HG03442 (cell line): ENCODE measurements around the gene KCNQ2.
"Not testable (repeated sequence)": the region's sequence is repeated elsewhere in the genome, so short reads cannot be mapped to it uniquely, and the experiment has no call there.

Source experiments
- ATAC-seq: cut with Tn5 transposase; IDR thresholded peaks from one replicate; pipeline ENCODE4 v1.9.1; 2021; ENCODE audit warnings: mild to moderate bottlenecking, moderate library complexity; ENCODE audit not compliant: unreplicated experiment

Gene KCNQ2

DNA sequence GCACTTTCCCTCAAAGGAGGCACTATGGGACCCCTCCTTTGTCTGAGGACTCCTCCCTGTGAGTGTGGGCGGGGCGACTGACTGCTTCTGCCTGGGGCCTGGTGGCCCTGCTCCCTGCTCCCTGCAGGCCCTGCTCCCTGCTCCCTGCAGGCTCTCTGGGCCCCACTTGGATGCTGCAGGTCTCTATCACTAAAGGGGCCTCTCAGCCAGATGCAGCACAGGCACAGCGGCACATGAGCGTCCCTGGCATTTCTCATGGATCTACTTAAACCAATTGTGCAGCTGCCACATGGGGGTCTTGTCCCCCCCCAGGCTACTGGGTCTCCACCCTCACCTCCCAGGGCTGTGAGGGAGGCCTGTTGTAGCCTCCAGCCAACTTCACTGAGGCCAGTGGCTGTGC is 18.6 kb upstream of the KCNQ2 start:
- no peak for ATAC-seq

DNA sequence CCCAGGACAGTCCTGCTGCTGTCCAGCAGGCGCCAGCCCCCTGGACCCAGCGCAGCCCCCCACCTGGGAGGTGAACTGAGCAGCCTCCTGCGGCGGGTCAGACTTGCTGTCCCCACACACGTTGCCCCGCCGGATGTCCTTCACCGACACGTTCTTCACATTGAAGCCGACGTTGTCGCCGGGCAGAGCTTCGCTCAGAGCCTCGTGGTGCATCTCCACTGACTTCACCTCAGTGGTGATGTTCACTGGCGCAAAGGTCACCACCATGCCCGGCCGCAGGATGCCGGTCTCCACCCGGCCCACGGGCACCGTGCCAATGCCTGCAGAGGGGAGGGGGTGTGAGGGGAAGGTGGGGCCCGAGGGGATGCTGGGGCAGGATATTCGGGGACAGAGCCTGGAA is 18.0 kb upstream of the KCNQ2 start:
- no peak for ATAC-seq

DNA sequence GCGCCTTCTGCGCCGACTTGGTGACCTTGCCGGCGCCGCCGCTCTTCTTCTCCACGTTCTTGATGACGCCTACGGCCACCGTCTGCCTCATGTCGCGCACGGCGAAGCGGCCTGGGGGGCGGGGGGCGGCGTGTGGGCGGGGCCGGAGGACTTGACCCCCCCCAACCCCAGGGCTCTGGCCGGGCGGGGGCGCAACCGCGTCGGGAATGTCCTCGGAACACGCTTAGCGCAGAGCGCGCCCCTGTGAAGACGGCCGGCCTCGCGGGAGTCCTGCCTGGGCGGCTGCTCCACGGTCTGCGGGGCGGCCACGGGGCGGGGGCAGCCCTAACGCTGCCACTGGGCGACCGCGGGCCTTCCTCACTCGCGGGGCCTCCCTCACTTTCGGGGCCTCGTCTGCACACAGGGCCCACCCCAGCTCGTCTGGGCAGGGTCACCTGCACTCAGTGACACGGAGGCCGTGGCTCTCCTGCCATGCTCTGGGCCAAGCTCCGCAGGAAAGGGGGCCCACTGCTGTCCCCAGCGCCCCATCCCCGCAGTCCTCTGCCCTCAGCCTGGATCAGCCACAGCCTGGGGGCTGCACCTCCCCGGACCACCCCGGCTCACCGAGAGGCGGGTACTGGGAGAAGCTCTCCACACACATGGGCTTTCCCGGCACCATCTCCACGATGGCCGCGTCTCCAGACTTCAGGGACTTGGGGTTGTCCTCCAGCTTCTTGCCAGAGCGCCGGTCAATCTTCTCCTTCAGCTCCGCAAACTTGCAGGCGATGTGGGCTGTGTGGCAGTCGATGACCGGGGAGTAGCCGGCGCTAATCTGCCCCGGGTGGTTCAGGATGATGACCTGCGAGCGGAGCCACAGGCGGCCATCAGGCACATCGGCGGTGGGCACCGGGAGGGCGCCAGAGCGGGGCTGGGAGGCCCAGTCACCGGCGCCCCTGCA is 16.1 kb upstream of the KCNQ2 start:
- no peak for ATAC-seq

DNA sequence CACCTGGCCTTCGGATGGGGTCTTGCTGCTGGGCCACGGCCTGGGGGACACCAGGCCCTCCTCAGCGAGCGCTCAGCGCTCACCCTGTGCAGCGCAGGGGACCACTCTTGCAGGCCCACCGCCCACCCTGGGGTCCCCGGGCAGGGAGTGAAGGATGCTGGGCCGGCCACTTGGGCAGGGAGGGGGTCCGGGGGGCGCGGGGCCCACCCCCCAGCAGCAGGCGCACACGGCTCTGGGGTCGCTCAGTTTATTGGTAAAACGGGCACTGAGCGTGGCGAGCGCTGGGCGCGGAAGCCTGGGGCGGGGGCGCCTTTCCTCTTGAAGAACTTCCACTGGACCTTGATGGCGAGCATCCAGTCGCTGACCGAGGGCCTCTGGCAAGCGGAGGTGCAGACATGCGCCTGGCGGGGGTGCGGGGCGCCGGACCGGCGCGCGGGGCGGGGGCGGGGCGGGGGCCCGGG is 15.4 kb upstream of the KCNQ2 start:
- ATAC-seq = no peak

DNA sequence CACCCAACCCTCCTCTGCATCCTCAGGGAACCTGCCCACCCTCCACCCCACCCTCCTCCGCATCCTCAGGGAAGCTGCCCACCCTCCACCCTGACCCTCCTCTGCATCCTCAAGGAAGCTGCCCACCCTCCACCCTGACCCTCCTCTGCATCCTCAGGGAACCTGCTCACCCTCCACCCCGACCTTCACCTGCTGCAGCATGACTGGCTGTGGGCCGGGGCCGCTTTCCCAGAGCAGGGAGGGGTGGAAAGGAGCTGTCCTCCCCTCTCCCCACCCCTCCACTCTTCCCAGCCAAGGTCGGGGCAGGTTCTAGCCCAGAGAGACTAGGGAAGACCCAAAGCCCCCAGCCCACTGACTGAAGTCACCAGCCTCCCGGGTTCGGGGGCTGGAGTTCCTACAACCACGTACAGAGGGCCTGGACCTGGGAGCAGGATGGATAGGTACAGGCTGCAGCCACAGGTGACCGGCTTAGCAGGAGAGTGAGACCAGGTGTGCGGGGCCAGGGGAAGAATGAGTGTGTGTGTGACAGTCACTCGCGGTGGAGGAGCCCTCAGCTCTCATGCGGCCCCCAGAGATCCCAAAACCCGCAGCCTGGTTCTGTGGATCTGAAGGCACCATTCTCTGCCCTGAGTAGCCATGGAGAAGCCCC is 14.8 kb upstream of the KCNQ2 start:
- no peak for ATAC-seq

DNA sequence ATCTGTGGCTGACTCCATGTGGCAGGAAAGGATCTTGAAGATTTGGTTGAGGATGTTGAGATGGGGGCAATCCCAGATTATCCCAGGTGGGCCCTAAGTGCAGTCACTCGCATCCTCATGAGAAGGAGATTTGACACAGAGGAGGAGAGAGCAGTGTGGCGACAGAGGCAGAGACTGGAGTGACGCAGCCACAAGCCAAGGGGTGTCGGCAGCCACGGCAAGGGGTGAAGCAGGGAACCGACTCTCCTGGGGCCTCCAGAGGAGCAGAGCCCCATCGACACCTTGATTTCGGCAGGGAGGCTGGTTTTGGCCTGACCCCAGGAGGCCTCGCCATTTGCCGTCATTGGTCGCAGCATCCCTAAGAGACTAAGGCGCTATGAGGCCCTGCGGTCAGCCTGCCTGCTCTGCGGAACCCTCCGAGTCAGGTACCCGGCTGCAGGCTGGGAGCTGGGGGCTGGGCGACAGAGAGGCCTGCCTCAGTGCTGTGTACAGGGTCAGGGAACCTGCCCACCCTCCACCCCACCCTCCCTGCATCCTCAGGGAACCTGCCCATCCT is 13.9 kb upstream of the KCNQ2 start:
- ATAC-seq = no peak

DNA sequence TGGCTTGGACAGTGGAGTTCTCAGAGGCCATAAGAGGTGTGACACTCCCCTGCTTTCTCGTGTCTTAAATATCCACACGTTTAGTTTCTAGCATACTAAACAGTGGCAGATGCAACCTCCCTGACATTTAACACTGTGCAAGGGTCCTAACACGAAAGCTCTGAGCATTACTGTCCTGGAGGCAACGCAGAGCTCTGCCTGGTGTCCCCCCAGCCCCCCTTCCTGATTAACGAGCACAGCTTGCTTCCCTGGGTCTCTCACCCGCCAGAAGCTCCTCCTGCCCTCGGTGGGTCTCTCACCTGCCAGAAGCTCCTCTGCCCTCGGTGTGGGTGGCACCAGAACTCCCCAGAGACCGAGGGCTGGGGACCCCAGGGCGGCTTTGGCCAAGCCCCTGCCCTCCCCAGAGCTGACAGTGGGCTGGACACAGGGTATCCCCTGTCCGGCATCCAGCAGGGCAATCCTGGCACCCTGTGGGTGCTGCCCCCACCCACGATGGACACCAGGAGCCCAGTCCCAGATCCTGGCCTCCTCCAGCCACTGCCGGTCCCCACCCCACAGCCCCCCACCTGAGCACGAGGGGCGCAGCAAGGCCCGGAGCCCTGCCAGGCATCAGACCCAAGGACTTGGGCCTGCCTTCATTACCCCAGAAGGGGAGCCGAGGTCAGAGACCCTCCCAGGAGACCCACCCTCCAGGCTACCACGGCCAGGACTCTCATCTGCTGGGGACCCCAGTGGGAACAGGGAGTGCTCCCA is 12.4 kb upstream of the KCNQ2 start:
- ATAC-seq = no peak

DNA sequence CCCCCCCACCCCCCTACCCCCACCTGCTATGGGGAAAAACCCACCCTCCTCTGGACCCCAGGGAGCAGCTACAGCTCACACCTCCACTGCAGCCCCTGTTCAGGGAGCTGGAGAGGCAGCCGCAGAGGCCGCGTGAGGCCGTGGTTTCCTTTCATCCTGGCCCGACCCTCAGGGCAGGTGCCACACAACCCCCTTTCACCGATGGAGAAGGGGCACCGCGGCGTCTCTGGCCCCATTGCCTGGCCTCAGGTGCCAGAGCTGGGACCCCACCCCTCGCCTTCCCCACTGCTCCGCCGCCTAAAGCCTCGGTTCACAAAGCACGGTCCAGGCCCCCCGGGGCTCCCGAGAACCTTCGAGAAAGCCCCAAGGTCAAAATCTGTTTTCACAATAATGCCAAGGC is 11.8 kb upstream of the KCNQ2 start:
- ATAC-seq = no peak

DNA sequence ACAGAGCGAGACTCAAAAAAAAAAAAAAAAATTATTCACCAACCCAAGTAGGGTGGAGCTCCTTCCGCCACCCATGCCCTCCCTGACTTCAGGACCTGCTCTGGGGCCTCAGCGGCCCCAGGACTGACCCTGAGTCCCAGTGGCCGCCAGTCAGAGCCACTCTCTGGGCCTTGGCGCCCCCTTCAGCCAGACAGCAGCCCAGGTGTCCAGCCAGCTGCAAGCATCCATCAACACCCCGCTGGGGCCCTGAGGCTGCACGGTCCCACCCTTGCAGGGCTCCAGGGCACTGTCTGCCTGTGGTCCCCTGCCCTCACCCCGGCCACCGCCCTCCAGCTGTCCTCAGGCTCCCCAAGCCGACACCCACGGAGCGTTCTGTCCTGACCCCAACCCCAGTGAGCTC is 11.4 kb upstream of the KCNQ2 start:
- no peak for ATAC-seq

DNA sequence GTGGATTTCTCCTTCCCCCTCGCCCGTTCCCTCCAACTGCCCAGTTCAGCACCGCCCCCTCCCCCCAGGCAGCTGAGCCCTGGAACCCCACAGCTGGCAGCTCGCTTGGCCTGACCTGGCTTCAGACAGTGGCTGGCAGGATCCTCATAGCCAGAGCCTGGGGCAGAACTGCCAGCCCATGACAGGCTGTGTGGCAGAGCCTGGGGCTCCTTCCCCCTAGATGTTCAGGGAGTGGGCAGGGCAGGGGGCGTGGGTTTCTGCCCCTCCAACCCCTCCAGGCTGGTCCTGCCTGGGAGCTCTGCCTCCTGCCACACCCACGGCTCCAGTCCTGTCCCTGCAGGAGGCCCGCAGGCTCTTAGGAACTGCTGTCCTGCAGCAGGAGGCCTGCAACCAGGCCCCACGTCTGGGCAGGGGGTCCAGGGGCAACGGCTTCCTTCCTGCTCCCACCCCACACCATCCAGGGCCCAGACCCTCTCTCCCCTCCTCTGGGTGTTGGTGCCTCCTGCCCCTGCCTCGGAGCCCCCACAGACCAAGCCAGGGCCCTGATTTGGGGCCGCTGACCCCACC is 9.6 kb upstream of the KCNQ2 start:
- no peak for ATAC-seq

DNA sequence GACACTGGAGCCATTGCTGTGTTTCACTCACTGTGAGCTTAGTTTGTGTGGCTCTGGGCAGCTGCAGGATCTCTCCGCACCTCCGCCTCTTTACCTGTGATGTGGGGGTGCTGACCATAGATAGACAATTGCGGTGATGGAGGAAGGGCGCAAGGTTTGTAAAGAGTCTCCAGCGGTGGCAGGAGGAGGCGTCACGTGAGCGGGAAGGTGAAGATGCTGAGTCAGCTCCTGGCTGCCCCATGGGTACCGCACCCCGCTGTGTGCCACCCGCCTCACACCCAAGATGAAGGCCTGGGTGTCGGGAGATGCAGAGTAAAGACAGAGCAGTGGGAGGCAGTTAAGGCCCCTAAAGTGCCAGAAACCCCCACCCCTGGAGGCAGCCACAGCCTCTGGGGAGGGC is 9.0 kb upstream of the KCNQ2 start:
- no peak for ATAC-seq

DNA sequence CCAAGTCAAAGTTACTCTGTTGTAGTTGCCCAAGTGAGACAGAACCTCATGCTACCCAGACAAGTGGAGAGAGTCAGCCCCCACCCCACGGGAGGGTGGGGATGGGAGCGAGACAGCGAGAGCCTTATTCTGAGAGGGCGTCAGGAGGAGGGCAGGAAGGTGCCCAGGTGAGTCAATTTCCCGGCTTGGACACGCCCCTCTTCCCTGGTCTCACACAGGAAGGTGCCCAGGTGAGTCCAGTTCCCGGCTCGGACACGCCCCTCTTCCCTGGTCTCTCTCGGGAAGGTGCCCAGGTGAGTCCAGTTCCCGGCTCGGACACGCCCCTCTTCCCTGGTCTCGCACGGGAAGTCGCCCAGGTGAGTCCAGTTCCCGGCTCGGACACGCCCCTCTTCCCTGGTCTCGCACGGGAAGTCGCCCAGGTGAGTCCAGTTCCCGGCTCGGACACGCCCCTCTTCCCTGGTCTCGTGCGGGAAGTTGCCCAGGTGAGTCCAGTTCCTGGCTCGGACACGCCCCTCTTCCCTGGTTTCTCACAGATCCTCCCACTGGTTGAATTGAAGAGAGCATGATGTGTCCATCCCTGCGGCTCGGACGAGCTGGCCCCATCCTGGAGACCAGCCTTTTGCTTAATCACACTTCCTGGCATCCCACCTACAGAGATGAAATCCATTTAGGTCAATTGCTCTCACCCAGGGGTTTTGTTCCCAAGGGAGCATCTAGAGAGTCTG is 7.4 kb upstream of the KCNQ2 start:
- not testable (repeated sequence) for ATAC-seq

DNA sequence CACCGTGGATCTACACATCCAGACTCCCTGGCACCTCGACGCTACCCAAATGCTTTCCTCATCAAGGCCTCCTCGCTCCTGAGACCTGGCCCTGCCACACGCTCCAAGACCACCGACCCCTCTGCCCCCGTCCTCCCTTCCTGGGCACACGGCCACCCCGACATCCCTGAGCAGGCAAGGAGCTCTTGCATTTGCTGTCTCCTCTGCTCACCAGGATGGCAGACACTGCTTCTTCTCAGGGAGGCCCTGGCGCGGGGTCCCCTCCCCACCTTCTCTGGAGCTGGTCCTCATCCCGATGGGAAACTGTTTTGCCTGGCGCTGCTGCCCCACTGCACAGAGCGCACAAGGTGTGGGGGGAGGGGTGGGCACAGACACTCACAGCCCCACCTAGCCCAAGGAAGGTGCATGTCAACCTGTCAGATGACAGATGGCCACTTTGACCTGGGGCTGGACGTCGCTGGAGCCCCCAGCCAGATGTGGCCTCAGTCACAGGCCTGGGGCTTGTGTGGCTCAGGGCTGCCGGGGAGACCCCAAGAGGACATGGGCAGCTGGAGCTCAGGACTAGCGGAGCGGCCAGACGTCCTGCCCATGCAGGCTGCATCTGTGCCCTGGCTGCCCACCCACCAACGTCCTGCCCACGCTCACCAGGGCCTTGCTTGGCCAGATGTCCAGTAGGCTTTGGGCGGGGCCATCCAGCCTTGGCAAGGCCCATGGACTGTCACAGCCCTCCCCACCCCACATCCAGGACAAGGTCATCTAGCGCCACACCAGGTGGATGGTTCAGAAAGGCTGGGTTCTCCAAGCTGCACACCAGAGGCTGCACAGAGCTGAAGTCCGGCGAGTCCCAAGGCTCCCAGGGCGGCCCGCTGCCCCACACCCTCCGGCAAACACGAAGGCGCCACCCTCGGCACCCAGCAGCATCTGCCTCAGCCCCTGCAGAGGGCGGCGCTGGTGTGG is 6.2 kb upstream of the KCNQ2 start:
- no peak for ATAC-seq

DNA sequence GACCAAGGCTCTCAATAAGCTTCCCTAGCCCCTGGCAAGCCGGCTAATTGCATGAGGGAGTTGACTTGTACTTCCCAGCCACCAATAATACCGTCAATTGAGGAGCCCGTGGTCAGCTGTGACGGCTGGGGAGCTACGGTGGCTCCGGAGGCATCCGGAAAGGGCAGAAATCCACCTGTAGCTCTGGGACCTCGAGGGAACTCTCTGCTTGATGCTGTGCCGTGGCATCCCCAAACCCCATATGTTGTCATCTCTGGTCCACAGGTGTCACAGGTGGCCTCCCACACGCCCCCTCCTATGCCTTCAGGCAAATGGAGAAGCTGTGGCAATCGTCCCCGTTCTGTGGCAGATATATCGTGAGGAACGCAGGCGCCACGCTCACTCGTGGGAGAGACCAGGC is 5.5 kb upstream of the KCNQ2 start:
- no peak for ATAC-seq

DNA sequence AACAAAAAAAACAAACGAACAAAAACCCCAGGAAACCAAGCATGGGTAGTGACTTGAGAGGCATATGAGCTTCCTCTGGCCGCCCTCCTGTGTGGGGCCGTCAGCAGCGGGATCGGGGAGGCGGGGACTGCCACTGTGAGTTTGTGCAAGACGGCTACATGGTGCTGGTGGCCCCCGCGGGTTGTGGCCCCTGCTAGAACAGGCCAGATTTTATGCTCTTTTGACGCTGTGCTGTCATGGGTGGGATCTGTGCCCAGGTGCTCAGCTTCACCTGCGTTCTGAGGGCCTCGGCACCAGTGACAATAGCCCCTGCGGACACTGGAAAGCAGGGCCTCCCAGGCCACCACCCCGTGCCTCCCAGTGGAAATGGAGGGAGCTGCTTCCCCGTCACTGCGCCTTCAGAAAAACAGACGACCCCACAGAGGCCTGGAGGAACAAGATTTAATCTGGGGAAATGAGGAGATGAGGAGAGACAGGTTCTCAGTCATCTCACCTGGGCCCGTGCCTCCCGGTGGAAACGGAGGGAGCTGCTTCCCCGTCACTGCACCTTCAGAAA is 4.7 kb upstream of the KCNQ2 start:
- ATAC-seq = no peak

DNA sequence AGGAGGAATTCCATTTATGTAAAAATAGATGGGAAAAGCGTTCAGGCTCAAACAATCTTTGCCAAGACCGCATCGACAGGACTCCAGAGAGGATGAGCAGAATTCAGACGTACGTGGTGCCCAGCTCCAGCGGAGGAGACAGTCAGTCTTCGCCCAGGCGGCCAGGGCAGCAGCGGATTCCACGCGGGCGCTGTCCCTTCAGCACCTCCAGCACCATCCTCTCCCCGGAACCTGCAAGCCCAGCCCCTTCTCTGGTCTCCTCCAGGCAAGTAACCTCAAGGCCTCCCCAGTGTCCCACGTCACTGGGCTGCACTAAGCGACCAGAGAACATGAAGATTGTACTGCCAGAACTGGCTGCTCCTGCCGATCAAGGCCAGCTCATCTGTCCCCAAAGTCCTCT is 2.8 kb upstream of the KCNQ2 start:
- no peak for ATAC-seq

DNA sequence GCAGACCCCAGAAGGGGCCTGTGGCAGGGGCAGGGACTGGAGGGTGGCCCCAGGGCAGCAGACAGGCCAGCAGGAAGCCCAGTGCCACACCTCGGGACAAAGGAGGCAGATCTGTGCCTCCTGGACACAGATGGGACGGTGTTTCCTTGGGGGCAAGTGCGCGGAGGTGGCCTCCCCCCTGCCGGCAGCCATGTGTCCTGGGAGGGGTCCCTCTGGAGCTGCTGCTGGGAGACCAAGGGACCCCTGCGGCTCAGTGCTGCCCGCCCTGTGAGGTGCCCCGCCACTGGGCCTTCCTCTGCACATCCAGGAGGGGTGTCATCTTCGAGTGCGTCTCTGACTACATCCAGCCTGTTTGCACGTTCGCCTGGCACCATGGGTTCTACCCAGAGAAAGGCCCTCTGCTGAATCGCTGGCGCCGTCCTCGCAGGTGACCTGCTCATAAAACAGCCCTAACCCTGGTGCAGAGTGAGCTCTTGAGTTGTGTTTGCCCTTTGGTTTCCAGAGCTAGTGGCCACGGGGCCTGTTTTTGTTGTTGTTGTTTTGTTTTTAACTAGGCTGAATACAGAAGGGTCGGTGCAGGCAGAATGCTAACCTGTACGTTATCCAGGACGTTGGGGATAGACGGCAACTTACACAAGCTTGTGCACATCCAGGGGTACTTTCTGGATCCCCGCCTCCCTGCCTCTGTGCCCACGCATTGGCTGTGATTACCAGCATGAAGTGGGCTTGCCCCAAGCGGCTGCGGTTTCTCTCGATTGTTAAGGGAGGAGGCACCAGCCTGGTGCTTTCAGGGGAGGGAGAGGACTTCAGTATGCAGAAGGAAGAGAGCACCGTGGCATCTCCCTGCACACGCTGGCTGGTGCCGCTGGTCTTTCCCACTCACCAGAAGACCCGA is 1.3 kb upstream of the KCNQ2 start:
- no peak for ATAC-seq

DNA sequence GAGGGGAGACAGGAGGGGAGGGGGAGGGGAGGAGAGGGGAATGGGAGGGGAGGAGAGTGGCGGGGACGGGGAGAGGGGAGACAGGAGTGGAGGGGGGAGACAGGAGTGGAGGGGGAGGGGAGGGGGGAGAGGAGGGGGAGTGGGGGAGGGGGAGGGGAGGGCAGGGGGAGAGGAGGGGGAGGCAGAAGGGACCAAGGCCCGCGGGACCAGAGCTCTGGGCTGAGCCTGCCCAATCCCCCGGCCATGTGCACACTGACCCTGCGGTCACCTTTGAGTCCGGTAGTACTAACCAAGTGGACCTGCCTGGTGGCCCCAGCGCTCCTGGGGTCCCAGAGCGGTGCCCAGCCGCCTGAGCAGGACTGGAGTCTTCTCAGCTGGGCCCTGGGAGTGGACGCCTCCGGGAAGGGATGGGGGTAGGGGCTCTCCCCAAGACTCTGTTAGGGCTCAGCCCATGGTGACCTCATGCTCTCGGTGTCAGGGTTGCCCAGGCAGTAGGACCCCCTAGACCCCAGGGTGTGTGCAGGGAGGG is 471 bp upstream of the KCNQ2 start:
- no peak for ATAC-seq
